GM12801 (cell line): ENCODE data around the gene ADAMTS17.

Source experiments
- TF ChIP-seq, protein P1 (sequence below): IDR thresholded peaks from one replicate; pipeline ENCODE4 v1.5.1; 2011; ENCODE audit warnings: control low read depth; ENCODE audit not compliant: insufficient read length; ENCODE audit errors: extremely low read depth

ADAMTS17 gene

DNA sequence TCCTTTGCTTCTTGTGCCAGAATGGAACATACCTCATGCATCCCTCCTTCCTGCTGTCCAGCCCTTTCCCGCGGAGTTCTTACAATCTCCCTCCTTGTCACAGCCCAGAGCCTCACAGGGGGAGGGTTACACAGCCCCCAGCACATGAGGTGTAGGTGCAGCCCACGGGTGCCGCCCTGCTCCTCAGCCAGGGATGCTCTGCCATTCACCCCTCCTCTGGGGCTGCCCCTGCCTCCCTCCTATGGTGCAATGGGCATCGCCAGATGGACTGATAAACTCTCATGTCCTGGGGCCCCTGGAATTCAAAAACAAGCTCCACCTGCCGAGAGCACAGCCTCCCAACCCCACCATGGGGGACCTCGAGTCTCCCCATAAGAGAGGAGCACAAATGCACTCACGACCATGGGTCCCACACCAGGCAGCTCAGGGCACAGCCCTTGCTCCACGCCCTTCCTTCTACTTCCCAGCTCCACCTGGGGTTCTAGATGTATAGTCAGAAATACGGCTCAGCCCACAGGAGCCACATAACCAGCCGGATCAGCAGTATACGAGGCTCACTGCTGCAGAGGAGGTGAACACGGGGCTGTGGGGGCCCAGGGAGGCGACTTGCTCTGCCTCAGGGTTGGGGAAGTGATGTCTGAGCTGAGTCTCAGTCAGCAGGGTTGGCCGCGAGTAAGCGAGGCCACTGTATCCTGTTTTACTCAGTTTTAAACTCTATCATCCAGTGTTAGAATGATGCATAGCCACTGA, 338.8 kb downstream of the ADAMTS17 start:
- TF ChIP-seq, protein P1, sequence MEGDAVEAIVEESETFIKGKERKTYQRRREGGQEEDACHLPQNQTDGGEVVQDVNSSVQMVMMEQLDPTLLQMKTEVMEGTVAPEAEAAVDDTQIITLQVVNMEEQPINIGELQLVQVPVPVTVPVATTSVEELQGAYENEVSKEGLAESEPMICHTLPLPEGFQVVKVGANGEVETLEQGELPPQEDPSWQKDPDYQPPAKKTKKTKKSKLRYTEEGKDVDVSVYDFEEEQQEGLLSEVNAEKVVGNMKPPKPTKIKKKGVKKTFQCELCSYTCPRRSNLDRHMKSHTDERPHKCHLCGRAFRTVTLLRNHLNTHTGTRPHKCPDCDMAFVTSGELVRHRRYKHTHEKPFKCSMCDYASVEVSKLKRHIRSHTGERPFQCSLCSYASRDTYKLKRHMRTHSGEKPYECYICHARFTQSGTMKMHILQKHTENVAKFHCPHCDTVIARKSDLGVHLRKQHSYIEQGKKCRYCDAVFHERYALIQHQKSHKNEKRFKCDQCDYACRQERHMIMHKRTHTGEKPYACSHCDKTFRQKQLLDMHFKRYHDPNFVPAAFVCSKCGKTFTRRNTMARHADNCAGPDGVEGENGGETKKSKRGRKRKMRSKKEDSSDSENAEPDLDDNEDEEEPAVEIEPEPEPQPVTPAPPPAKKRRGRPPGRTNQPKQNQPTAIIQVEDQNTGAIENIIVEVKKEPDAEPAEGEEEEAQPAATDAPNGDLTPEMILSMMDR: no peak

GRCh38 chr15:100002086-100002620, 339.6 kb downstream of the ADAMTS17 start:
- TF ChIP-seq, protein P1: no peak

DNA sequence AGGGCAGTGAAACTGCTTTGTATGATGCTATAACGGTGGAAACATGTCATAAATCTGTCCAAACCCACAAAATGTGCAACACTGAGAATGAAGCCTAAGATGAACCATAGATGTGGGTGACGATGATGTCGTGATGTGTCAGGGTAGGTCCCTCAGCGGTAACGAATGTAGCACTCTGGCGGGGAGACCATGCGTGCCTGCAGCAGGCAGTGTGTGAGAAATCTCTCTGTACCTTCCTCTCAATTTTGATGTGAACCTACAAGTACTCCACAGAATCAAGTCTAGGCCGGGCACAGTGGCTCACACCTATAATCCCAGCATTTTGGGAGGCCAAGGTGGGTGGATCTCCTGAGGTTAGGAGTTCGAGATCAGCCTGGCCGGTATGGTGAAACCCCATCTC, 340.4 kb downstream of the ADAMTS17 start:
- TF ChIP-seq, protein P1: no peak

DNA sequence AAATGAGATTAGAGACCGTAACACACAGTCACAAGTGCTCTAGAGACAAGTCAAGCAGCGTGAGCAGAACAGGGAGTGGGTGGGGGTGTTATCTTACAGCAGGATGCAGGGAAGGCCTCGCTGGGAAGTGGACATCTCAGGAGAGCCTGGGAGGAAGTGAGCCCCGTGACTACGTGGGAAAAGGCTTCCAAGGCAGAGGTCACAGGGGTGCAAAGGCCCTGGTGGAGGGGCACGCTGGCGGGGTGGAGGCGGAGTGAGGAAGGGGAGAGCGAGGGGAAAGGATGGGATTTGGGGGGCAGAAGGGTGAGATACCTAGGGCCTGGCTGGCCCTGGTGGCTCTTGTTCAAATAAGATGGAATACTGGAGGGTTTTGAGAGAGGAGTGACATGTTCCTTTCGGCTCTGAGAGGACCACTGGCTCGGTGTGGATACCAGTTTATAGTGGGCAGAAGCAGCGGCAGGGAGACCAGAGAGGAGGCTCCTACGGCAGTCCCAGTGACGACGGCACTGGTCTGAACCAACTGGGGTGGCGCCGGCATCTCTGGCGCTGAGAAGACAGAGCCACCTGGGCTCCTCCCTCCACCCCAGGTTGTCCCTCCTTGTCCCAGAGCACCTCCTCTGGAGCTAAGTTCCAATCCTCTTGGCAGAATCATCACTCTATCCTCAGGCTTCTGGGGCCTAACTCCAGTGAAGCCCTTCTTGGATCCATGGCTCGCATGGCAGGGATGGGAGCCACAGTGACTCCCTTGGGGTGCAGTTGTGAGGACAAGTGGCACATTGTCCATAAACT, 342.3 kb downstream of the ADAMTS17 start:
- TF ChIP-seq, protein P1: no peak

DNA sequence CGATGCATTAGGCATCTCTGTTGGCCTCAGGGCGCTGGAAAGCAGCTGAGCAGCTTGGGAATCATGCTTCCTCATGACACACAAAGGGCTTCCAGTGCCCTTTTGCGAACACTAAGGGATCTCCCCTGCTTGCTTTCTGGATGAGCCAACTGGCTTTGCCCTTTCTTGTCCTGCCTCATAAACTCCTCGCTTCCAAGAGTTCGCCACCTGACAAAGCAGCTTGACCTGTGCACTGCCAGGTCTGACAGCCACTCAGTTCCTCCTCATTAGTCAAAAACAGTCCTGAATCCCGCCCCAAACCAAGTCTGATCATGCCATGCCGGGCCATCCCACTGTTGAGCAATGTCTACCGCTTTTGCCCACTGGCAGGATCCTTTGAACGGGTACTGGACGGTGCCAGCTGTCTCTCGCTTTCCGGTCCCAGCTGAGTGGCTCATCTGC, 343.1 kb downstream of the ADAMTS17 start:
- TF ChIP-seq, protein P1: no peak

DNA sequence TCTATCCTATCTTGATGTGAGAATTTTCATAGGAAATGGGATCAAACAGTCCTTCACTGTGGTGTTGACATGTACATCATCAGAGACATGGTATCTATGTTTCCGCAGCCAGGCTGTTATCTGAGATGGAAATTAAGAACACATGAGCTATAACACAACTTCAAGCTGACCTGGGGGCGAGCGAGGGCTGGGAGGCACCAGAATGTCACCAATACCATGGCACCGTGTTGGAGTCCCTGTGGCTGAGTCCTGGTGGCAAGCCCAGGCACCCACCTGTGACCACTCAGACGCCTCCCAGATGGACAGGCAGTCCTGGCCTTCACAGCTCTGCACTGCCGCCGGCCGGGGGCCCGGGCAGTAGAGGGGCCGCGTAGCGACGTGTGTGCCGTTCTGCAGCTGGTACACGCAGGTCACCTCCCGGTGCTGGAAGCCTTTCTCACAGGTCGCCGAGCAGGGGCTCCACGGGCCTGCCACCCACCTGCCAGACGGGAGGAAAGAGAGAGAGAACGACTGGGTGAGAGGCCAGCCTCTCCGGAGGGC, 344.6 kb downstream of the ADAMTS17 start:
- TF ChIP-seq, protein P1: no peak

DNA sequence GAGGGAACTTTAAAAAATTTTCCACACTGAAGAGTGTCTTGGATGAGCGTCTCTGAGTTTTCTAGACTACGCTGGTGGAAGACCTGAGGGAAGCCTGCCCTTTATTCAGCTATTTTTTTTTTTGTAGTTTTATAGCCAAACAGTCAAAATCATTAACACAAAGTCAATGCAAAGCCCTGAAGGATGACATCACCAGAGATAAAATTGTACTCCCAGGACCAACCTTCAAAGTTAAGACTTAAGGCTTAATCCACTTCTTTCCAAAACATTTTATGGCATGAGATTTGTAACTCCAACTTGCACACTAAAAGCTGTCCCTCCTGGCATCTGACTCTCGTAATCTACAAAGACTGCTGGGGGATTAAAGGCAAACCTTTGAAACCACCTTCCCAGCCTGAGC, 345.1 kb downstream of the ADAMTS17 start:
- TF ChIP-seq, protein P1: no peak
